Measurements from ENCODE around the gene SLC44A3.

Gene SLC44A3

DNA sequence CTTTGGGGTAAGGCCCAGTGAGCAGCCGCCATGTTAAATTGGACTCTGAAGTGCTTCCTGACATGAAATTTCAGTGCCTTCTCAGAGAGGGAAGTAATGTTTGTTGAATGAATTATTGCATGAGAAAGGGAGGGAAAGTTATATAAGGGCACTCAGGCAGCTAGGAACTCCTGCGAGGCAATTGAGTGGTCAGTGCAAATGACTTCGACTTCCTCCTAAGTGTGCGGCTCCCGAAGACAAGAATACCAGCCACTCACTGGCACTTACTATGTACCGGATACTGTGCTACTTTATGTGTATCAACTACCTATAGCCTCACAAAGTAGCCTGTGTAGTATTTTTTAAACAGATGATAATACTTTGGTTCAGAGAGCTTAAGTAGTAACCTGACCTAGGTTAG is 54.3 kb downstream of the SLC44A3 start:
- no peak for DNase-seq (ENCODE audit: low read depth)
- TF ChIP-seq, protein P1, sequence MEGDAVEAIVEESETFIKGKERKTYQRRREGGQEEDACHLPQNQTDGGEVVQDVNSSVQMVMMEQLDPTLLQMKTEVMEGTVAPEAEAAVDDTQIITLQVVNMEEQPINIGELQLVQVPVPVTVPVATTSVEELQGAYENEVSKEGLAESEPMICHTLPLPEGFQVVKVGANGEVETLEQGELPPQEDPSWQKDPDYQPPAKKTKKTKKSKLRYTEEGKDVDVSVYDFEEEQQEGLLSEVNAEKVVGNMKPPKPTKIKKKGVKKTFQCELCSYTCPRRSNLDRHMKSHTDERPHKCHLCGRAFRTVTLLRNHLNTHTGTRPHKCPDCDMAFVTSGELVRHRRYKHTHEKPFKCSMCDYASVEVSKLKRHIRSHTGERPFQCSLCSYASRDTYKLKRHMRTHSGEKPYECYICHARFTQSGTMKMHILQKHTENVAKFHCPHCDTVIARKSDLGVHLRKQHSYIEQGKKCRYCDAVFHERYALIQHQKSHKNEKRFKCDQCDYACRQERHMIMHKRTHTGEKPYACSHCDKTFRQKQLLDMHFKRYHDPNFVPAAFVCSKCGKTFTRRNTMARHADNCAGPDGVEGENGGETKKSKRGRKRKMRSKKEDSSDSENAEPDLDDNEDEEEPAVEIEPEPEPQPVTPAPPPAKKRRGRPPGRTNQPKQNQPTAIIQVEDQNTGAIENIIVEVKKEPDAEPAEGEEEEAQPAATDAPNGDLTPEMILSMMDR (IDR thresholded peaks at IDR 0.05; ENCODE audit: insufficient read depth, low read depth, low read length, missing control alignments), result no peak

DNA sequence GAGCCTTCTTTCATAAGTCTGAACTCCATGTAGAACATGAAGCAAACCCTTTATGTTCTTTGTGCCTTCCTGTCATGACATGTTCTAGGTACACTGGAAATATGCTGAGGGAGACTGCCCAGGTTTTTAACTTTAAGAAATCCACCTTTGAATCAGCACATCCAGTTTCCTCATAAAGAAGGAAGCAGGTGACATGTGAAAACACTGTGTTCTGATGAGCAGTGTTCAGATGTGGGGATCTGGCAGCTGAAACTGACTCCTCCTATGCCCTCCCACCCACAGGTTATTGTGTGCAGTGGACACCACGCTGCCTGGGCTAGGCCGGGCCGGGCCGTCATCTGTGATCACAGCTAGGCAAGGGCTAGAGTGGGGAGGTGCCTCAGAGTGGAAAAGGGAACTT is 55.6 kb downstream of the SLC44A3 start:
- peak; percentile 93 for DNase-seq (ENCODE audit: low read depth)
- H3K4me3 ChIP-seq (ENCODE audit: low read length), result no peak overlapping the region
- TF ChIP-seq, protein P1 (IDR thresholded peaks at IDR 0.05; ENCODE audit: insufficient read depth, low read depth, low read length, missing control alignments), result no peak

More for the DNA sequence above, 54.3 kb downstream of the SLC44A3 start:
- H3K4me3 ChIP-seq (ENCODE audit: low read length), result no peak overlapping the region

- H3K4me3 ChIP-seq (ENCODE audit: low read length), result no peak overlapping the region
- peak; percentile 90 for DNase-seq (ENCODE audit: low read depth)
- TF ChIP-seq, protein P1 (IDR thresholded peaks at IDR 0.05; ENCODE audit: insufficient read depth, low read depth, low read length, missing control alignments), result no peak
Observed at GRCh38 chr1:94876362-94876761, 56.2 kb downstream of the SLC44A3 start.

DNA sequence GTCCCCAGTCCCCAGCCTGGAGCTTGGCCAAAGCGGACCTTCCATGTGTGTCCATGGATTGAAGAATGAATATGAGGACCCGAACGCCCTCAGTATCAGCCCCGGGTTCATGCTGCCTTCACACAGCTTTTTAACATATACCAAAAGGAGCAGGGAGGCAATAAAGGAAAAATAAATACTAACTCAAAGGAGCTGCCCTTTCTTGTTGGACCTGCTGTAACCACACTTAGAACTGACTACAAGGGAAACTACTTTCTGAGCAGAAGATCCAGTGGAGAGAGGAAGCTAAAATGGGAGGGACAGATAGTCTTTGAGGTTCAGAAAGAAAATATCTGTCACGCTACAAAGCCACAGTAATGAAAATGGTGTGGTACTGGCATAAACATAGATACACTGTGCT is 58.2 kb downstream of the SLC44A3 start:
- DNase-seq (ENCODE audit: low read depth), result no peak
- H3K4me3 ChIP-seq (ENCODE audit: low read length), result no peak overlapping the region
- TF ChIP-seq, protein P1 (IDR thresholded peaks at IDR 0.05; ENCODE audit: insufficient read depth, low read depth, low read length, missing control alignments), result no peak

- TF ChIP-seq, protein P1 (IDR thresholded peaks at IDR 0.05; ENCODE audit: insufficient read depth, low read depth, low read length, missing control alignments), result no peak
- DNase-seq (ENCODE audit: low read depth), result no peak
- H3K4me3 ChIP-seq (ENCODE audit: low read length), result no peak overlapping the region
Observed at GRCh38 chr1:94883691-94884090, 63.5 kb downstream of the SLC44A3 start.

GRCh38 chr1:94884106-94884505 is 63.9 kb downstream of the SLC44A3 start:
- peak; percentile 13 for DNase-seq (ENCODE audit: low read depth)
- TF ChIP-seq, protein P1 (IDR thresholded peaks at IDR 0.05; ENCODE audit: insufficient read depth, low read depth, low read length, missing control alignments), result no peak

GRCh38 chr1:94884507-94884906 is 64.3 kb downstream of the SLC44A3 start:
- no peak for DNase-seq (ENCODE audit: low read depth)
- no peak overlapping the region for H3K4me3 ChIP-seq (ENCODE audit: low read length)
- TF ChIP-seq, protein P1 (IDR thresholded peaks at IDR 0.05; ENCODE audit: insufficient read depth, low read depth, low read length, missing control alignments), result no peak

More at GRCh38 chr1:94884106-94884505, 63.9 kb downstream of the SLC44A3 start:
- H3K4me3 ChIP-seq (ENCODE audit: low read length), result no peak overlapping the region

All from epithelial cell of esophagus (primary cell).